GM20000 (cell line): ENCODE data around the gene ITGA3.

ENCODE experiments used
- DNase-seq: peaks from one replicate; pipeline ENCODE4 v3.0.0; 2012; ENCODE audit warnings: low spot score
- TF ChIP-seq, protein P1 (sequence below): IDR thresholded peaks from 2 replicates; pipeline ENCODE4 v1.5.1; 2012; ENCODE audit warnings: mild to moderate bottlenecking, control low read depth; ENCODE audit errors: extremely low read depth, missing control alignments

Gene ITGA3

GRCh38 chr17:50021681-50022370, 34.1 kb upstream of the ITGA3 start:
- TF ChIP-seq, protein P1, sequence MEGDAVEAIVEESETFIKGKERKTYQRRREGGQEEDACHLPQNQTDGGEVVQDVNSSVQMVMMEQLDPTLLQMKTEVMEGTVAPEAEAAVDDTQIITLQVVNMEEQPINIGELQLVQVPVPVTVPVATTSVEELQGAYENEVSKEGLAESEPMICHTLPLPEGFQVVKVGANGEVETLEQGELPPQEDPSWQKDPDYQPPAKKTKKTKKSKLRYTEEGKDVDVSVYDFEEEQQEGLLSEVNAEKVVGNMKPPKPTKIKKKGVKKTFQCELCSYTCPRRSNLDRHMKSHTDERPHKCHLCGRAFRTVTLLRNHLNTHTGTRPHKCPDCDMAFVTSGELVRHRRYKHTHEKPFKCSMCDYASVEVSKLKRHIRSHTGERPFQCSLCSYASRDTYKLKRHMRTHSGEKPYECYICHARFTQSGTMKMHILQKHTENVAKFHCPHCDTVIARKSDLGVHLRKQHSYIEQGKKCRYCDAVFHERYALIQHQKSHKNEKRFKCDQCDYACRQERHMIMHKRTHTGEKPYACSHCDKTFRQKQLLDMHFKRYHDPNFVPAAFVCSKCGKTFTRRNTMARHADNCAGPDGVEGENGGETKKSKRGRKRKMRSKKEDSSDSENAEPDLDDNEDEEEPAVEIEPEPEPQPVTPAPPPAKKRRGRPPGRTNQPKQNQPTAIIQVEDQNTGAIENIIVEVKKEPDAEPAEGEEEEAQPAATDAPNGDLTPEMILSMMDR = no peak
- DNase-seq = no peak

- DNase-seq = no peak
- TF ChIP-seq, protein P1 = no peak
Observed at GRCh38 chr17:50022463-50023130, 33.3 kb upstream of the ITGA3 start.

DNA sequence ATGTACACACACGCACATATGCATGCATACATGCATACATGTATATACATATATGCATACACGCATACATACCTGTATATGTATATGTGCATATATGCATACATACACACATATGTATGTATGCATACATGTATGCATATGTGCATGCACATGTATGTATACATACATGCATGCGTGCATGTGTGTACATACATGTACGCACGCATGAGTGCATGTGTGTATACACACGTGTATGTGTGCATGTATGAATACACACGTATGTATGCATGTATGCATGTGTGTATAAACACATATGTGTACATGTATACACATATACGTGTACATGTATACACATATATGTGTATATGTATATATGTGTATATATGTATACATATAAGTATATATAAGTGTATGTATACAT, 32.4 kb upstream of the ITGA3 start:
- TF ChIP-seq, protein P1 = no peak
- no peak for DNase-seq

- TF ChIP-seq, protein P1 = no peak
- DNase-seq = no peak
Observed at GRCh38 chr17:50024808-50025207, 31.1 kb upstream of the ITGA3 start.

GRCh38 chr17:50026046-50026675, 29.7 kb upstream of the ITGA3 start:
- TF ChIP-seq, protein P1 = no peak

GRCh38 chr17:50026837-50027171, 29.1 kb upstream of the ITGA3 start:
- peak; percentile 88 for DNase-seq
- TF ChIP-seq, protein P1 = peak; percentile 98

More at GRCh38 chr17:50026046-50026675, 29.7 kb upstream of the ITGA3 start:
- no peak for DNase-seq
